ENCODE data around the gene CDK5RAP2. TPM values are rescaled to one million over a fixed set of nuclear protein-coding genes. Genes with fewer than 3 reads are reported as not detected.
A peak's percentile ranks its signal among the peaks of the same experiment; 100 is the strongest.

Gene CDK5RAP2
- total and polyA plus RNA-seq, 4 donors, result 36.5 to 60.4 (median 47.4) TPM

GRCh38 chr9:120365386-120365785 lies 214.6 kb downstream of the CDK5RAP2 start:
- Histone ChIP-seq H3K4me3 (ENCODE audit: low read depth, low read length) (no peak overlapping the region), H3K27ac (ENCODE audit: low read depth, low read length) (no peak overlapping the region), H3K27me3 (ENCODE audit: control insufficient read depth, insufficient read depth, low read length) (no peaks in the 10 kb centered on the region), H3K4me1 (ENCODE audit: control insufficient read depth, insufficient read depth, low read length) (no peaks in the 10 kb centered on the region), H3K9me3 (ENCODE audit: control insufficient read depth, insufficient read depth, low read length) (no peaks in the 10 kb centered on the region), H3K36me3 (ENCODE audit: control insufficient read depth, insufficient read depth, low read length) (no peaks in the 10 kb centered on the region)
- no peak for DNase-seq (ENCODE audit: low read depth in 4 of 6, low spot score in 6 of 6)
- WGBS (ENCODE audit: insufficient coverage), result no CpG with 5 or more reads among the region's 1 CpG

GRCh38 chr9:120363697-120364096 lies 216.3 kb downstream of the CDK5RAP2 start:
- DNase-seq (ENCODE audit: low read depth in 4 of 6, low spot score in 6 of 6), result no peak
- H3K27me3 ChIP-seq (ENCODE audit: control insufficient read depth, insufficient read depth, low read length), result no peaks in the 10 kb centered on the region
- no peaks in the 10 kb centered on the region for H3K36me3 ChIP-seq (ENCODE audit: control insufficient read depth, insufficient read depth, low read length)
- no peaks in the 10 kb centered on the region for H3K9me3 ChIP-seq (ENCODE audit: control insufficient read depth, insufficient read depth, low read length)
- no peak overlapping the region for H3K27ac ChIP-seq (ENCODE audit: low read depth, low read length)
- 80% methylated on average over 1 of the region's 2 CpGs for whole genome bisulfite sequencing (ENCODE audit: insufficient coverage)
- H3K4me3 ChIP-seq (ENCODE audit: low read depth, low read length), result no peak overlapping the region
- H3K4me1 ChIP-seq (ENCODE audit: control insufficient read depth, insufficient read depth, low read length), result no peaks in the 10 kb centered on the region

GRCh38 chr9:120362446-120362845 lies 217.5 kb downstream of the CDK5RAP2 start:
- no peak overlapping the region for H3K27ac ChIP-seq (ENCODE audit: low read depth, low read length)
- no peak for DNase-seq (ENCODE audit: low read depth in 4 of 6, low spot score in 6 of 6)
- WGBS (ENCODE audit: insufficient coverage), result no CpG with 5 or more reads among the region's 3 CpGs
- H3K4me1 ChIP-seq (ENCODE audit: control insufficient read depth, insufficient read depth, low read length), result no peaks in the 10 kb centered on the region
- no peaks in the 10 kb centered on the region for H3K36me3 ChIP-seq (ENCODE audit: control insufficient read depth, insufficient read depth, low read length)
- H3K27me3 ChIP-seq (ENCODE audit: control insufficient read depth, insufficient read depth, low read length), result no peaks in the 10 kb centered on the region
- H3K4me3 ChIP-seq (ENCODE audit: low read depth, low read length), result no peak overlapping the region
- no peaks in the 10 kb centered on the region for H3K9me3 ChIP-seq (ENCODE audit: control insufficient read depth, insufficient read depth, low read length)

GRCh38 chr9:120361551-120361950 lies 218.4 kb downstream of the CDK5RAP2 start:
- H3K4me1 ChIP-seq (ENCODE audit: control insufficient read depth, insufficient read depth, low read length), result no peaks in the 10 kb centered on the region
- H3K27me3 ChIP-seq (ENCODE audit: control insufficient read depth, insufficient read depth, low read length), result no peaks in the 10 kb centered on the region
- no peak for DNase-seq (ENCODE audit: low read depth in 4 of 6, low spot score in 6 of 6)
- H3K27ac ChIP-seq (ENCODE audit: low read depth, low read length), result no peak overlapping the region
- no peak overlapping the region for H3K4me3 ChIP-seq (ENCODE audit: low read depth, low read length)
- H3K36me3 ChIP-seq (ENCODE audit: control insufficient read depth, insufficient read depth, low read length), result no peaks in the 10 kb centered on the region
- H3K9me3 ChIP-seq (ENCODE audit: control insufficient read depth, insufficient read depth, low read length), result no peaks in the 10 kb centered on the region
- 100% methylated on average over 4 of the region's 4 CpGs for WGBS (ENCODE audit: insufficient coverage)

GRCh38 chr9:120360510-120360909 lies 219.5 kb downstream of the CDK5RAP2 start:
- Histone ChIP-seq H3K4me3 (ENCODE audit: low read depth, low read length) (no peak overlapping the region), H3K9me3 (ENCODE audit: control insufficient read depth, insufficient read depth, low read length) (no peaks in the 10 kb centered on the region), H3K27me3 (ENCODE audit: control insufficient read depth, insufficient read depth, low read length) (no peaks in the 10 kb centered on the region), H3K4me1 (ENCODE audit: control insufficient read depth, insufficient read depth, low read length) (no peaks in the 10 kb centered on the region), H3K36me3 (ENCODE audit: control insufficient read depth, insufficient read depth, low read length) (no peaks in the 10 kb centered on the region), H3K27ac (ENCODE audit: low read depth, low read length) (no peak overlapping the region)
- DNase-seq (ENCODE audit: low read depth in 4 of 6, low spot score in 6 of 6), result peak in 1 of 6 donors; percentile 18
- no CpG with 5 or more reads among the region's 4 CpGs for WGBS (ENCODE audit: insufficient coverage)

- Histone ChIP-seq H3K4me1 (ENCODE audit: control insufficient read depth, insufficient read depth, low read length) (no peaks in the 10 kb centered on the region), H3K4me3 (ENCODE audit: low read depth, low read length) (no peak overlapping the region), H3K27ac (ENCODE audit: low read depth, low read length) (no peak overlapping the region), H3K9me3 (ENCODE audit: control insufficient read depth, insufficient read depth, low read length) (no peaks in the 10 kb centered on the region), H3K27me3 (ENCODE audit: control insufficient read depth, insufficient read depth, low read length) (no peaks in the 10 kb centered on the region), H3K36me3 (ENCODE audit: control insufficient read depth, insufficient read depth, low read length) (no peaks in the 10 kb centered on the region)
- 100% methylated on average over 4 of the region's 4 CpGs for WGBS (ENCODE audit: insufficient coverage)
- DNase-seq (ENCODE audit: low read depth in 4 of 6, low spot score in 6 of 6), result no peak
Measured at GRCh38 chr9:120360046-120360445, 219.9 kb downstream of the CDK5RAP2 start.

- Histone ChIP-seq H3K9me3 (ENCODE audit: control insufficient read depth, insufficient read depth, low read length) (no peaks in the 10 kb centered on the region), H3K27me3 (ENCODE audit: control insufficient read depth, insufficient read depth, low read length) (no peaks in the 10 kb centered on the region), H3K36me3 (ENCODE audit: control insufficient read depth, insufficient read depth, low read length) (no peaks in the 10 kb centered on the region), H3K4me1 (ENCODE audit: control insufficient read depth, insufficient read depth, low read length) (no peaks in the 10 kb centered on the region), H3K4me3 (ENCODE audit: low read depth, low read length) (no peak overlapping the region), H3K27ac (ENCODE audit: low read depth, low read length) (no peak overlapping the region)
- no peak for DNase-seq (ENCODE audit: low read depth in 4 of 6, low spot score in 6 of 6)
- 81% methylated on average over 7 of the region's 7 CpGs for WGBS (ENCODE audit: insufficient coverage)
Measured at GRCh38 chr9:120358877-120359276, 221.1 kb downstream of the CDK5RAP2 start.

- no peak overlapping the region for H3K27ac ChIP-seq (ENCODE audit: low read depth, low read length)
- peak in 2 of 6 donors; percentile 16 to 25 for DNase-seq (ENCODE audit: low read depth in 4 of 6, low spot score in 6 of 6)
Measured at GRCh38 chr9:120353506-120353905, 226.5 kb downstream of the CDK5RAP2 start.

GRCh38 chr9:120351106-120351505 lies 228.9 kb downstream of the CDK5RAP2 start:
- no peaks in the 10 kb centered on the region for H3K9me3 ChIP-seq (ENCODE audit: control insufficient read depth, insufficient read depth, low read length)
- 74% methylated on average over 9 of the region's 9 CpGs for WGBS (ENCODE audit: insufficient coverage)
- no peak overlapping the region for H3K4me3 ChIP-seq (ENCODE audit: low read depth, low read length)
- no peaks in the 10 kb centered on the region for H3K27me3 ChIP-seq (ENCODE audit: control insufficient read depth, insufficient read depth, low read length)
- peaks cover 14% of the 10 kb centered on the region for H3K4me1 ChIP-seq (ENCODE audit: control insufficient read depth, insufficient read depth, low read length)
- no peaks in the 10 kb centered on the region for H3K36me3 ChIP-seq (ENCODE audit: control insufficient read depth, insufficient read depth, low read length)
- no peak for DNase-seq (ENCODE audit: low read depth in 4 of 6, low spot score in 6 of 6)
- no peak overlapping the region for H3K27ac ChIP-seq (ENCODE audit: low read depth, low read length)

More at GRCh38 chr9:120353506-120353905, 226.5 kb downstream of the CDK5RAP2 start:
- WGBS (ENCODE audit: insufficient coverage), result 57% methylated on average over 3 of the region's 5 CpGs
- Histone ChIP-seq H3K4me3 (ENCODE audit: low read depth, low read length) (no peak overlapping the region), H3K4me1 (ENCODE audit: control insufficient read depth, insufficient read depth, low read length) (peaks cover 14% of the 10 kb centered on the region), H3K27me3 (ENCODE audit: control insufficient read depth, insufficient read depth, low read length) (no peaks in the 10 kb centered on the region), H3K9me3 (ENCODE audit: control insufficient read depth, insufficient read depth, low read length) (no peaks in the 10 kb centered on the region), H3K36me3 (ENCODE audit: control insufficient read depth, insufficient read depth, low read length) (no peaks in the 10 kb centered on the region)

- Histone ChIP-seq H3K27ac (ENCODE audit: low read depth, low read length) (no peak overlapping the region), H3K4me1 (ENCODE audit: control insufficient read depth, insufficient read depth, low read length) (peaks cover 14% of the 10 kb centered on the region), H3K27me3 (ENCODE audit: control insufficient read depth, insufficient read depth, low read length) (no peaks in the 10 kb centered on the region), H3K4me3 (ENCODE audit: low read depth, low read length) (no peak overlapping the region), H3K9me3 (ENCODE audit: control insufficient read depth, insufficient read depth, low read length) (no peaks in the 10 kb centered on the region), H3K36me3 (ENCODE audit: control insufficient read depth, insufficient read depth, low read length) (no peaks in the 10 kb centered on the region)
- no peak for DNase-seq (ENCODE audit: low read depth in 4 of 6, low spot score in 6 of 6)
- WGBS (ENCODE audit: insufficient coverage), result 90% methylated on average over 3 of the region's 4 CpGs
Measured at GRCh38 chr9:120350596-120350995, 229.4 kb downstream of the CDK5RAP2 start.
